PC-9 (cell line): Measurements from ENCODE around the gene BTBD16. TPM values are rescaled to one million over a fixed set of nuclear protein-coding genes. Genes with fewer than 3 reads are reported as not detected.

Source experiments
- BruUV-seq: library from RNA; stranded (reverse); fragments of 400-500 nt; replicated peaks from 2 replicates; lab custom pipeline; 2021; lab: Mats Ljungman, UMichigan
- CTCF ChIA-PET: fragments of 300-600 bp; sonication (Branson Sonifier 250); formaldehyde crosslinking; loops from one replicate; lab custom pipeline; 2022; ENCODE audit warnings: antibody characterized with exemption; lab: Charles Lee
- POLR2A ChIA-PET: fragments of 300-600 bp; sonication (Branson Sonifier 250); formaldehyde crosslinking; loops from one replicate; lab custom pipeline; 2022; ENCODE audit warnings: antibody characterized with exemption; ENCODE audit not compliant: unreplicated experiment; lab: Charles Lee
- DNase-seq, 2 experiments: peaks; one replicate each; pipeline versions ENCODE4 v3.0.0 to v3.0.0-alpha.2; 2015 to 2022; ENCODE audit warnings: mixed read lengths in 1 of 2
- H2AFZ ChIP-seq: fragments of 200-600 bp; sonication (generic); 2 replicates; pipeline ENCODE4 v1.8.1; 2017; ENCODE audit warnings: antibody characterized with exemption
- H3F3A ChIP-seq: fragments of 200-600 bp; sonication (generic); 2 replicates; pipeline ENCODE4 v1.8.1; 2017; ENCODE audit warnings: antibody characterized with exemption, mild to moderate bottlenecking, low read depth; ENCODE audit not compliant: insufficient read depth
- H3K27ac ChIP-seq: fragments of 200-600 bp; sonication (generic); 2 replicates; pipeline ENCODE4 v1.6.1; 2016; ENCODE audit warnings: mixed run types
- H3K27me3 ChIP-seq: fragments of 200-600 bp; sonication (generic); 2 replicates; pipeline ENCODE4 v1.6.1; 2016; ENCODE audit warnings: low read depth, mixed run types; ENCODE audit not compliant: insufficient read depth
- H3K36me3 ChIP-seq: fragments of 200-600 bp; sonication (generic); 2 replicates; pipeline ENCODE4 v1.6.1; 2016; ENCODE audit warnings: low read depth, mixed run types
- H3K4me1 ChIP-seq: fragments of 200-600 bp; sonication (generic); replicated peaks from 2 replicates; pipeline ENCODE4 v1.6.1; 2016; ENCODE audit warnings: mixed run types; ENCODE audit not compliant: insufficient read depth
- H3K4me2 ChIP-seq: fragments of 200-600 bp; sonication (generic); 2 replicates; pipeline ENCODE4 v1.6.1; 2017; ENCODE audit warnings: mixed run types
- H3K4me3 ChIP-seq: fragments of 200-600 bp; sonication (generic); 2 replicates; pipeline ENCODE4 v1.6.1; 2016; ENCODE audit warnings: mixed run types
- H3K79me2 ChIP-seq: fragments of 200-600 bp; sonication (generic); 2 replicates; pipeline ENCODE4 v1.6.1; 2017; ENCODE audit warnings: low read depth, mixed run types
- H3K9me2 ChIP-seq: fragments of 200-600 bp; sonication (generic); 2 replicates; pipeline ENCODE4 v1.8.1; 2017; ENCODE audit warnings: mild to moderate bottlenecking; ENCODE audit not compliant: insufficient read depth
- H3K9me3 ChIP-seq: fragments of 200-600 bp; sonication (generic); 2 replicates; pipeline ENCODE4 v1.8.1; 2016; ENCODE audit warnings: low read depth; ENCODE audit not compliant: insufficient read depth
- H4K20me1 ChIP-seq: fragments of 200-600 bp; sonication (generic); 2 replicates; pipeline ENCODE4 v1.8.1; 2017; ENCODE audit not compliant: insufficient read depth
- EZH2 ChIP-seq: fragments of 200-600 bp; sonication (generic); IDR thresholded peaks from 2 replicates; pipeline ENCODE4 v1.8.0; 2017; ENCODE audit warnings: antibody characterized with exemption, low read depth
- intact Hi-C: fragments of 100-400 bp; cut with micrococcal nuclease; formaldehyde crosslinking; loops from one replicate; pipeline ENCODE4 v1.10.0; 2022; ENCODE audit not compliant: unreplicated experiment
- total RNA-seq: library from RNA; stranded (reverse); gene quantifications from 2 replicates; pipeline ENCODE4 v1.2.3, GENCODE V29; 2021
- TF ChIP-seq, protein P1 (sequence below): fragments of 200-600 bp; sonication (generic); conservative IDR thresholded peaks from 2 replicates; pipeline ENCODE4 v1.6.1; 2017; ENCODE audit warnings: mixed run types, antibody characterized with exemption, mild to moderate bottlenecking, moderate library complexity

BTBD16 gene
- total RNA-seq, 1 experiment from 2014 or later = 0.37 TPM

DNA sequence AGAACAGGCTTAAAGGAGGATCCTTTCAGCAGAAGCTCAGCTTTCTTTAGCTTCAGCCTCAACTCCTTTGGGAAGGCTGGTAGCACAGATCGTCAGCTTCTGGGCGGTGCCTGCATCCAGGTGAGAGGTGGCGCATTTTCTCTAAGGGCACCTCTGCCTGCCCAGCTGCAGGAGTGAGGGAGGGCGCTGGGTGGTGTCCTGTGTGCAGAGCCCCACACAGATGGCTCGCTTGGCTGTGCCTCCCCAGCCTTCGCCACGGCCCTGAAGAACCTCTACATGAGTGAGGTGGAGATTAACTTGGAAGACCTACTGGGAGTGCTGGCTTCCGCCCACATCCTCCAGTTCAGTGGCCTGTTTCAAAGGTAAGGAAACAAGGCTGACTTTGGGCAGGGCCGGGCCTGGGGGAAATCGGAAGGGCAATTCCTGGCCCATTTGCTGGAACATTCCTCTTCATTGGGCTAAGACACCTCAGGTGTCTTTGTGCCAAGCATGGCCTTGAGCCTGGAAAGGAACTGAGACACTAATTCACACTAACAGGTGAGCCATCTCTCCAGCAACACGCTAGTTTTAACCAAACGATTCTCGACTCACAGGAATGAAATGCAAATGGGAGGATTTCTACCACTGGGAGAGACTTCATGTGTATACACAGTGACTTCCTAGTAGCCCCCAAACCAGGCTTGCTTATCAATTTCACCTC lies 19.9 kb downstream of the BTBD16 start:
- Histone ChIP-seq H2AFZ (no peak overlapping the region), H4K20me1 (no peaks in the 10 kb centered on the region), H3K4me1 (peaks cover 74% of the 10 kb centered on the region), H3K36me3 (no peaks in the 10 kb centered on the region), H3K27me3 (no peaks in the 10 kb centered on the region), H3K4me2 (no peak overlapping the region), H3F3A (peaks cover 26% of the 10 kb centered on the region), H3K9me3 (no peaks in the 10 kb centered on the region), H3K27ac (no peak overlapping the region), H3K4me3 (no peak overlapping the region), H3K79me2 (no peaks in the 10 kb centered on the region), H3K9me2 (no peaks in the 10 kb centered on the region)
- ChIA-PET CTCF (no interaction called here), POLR2A (no interaction called here)
- BruUV-seq = no TSS peak
- DNase-seq = no peak
- intact Hi-C loops = loop anchor here (10.0 kb wide), 1 partner anchor 84 kb away; the partner anchor contains the start of gene PLEKHA1
- TF ChIP-seq, protein P1, sequence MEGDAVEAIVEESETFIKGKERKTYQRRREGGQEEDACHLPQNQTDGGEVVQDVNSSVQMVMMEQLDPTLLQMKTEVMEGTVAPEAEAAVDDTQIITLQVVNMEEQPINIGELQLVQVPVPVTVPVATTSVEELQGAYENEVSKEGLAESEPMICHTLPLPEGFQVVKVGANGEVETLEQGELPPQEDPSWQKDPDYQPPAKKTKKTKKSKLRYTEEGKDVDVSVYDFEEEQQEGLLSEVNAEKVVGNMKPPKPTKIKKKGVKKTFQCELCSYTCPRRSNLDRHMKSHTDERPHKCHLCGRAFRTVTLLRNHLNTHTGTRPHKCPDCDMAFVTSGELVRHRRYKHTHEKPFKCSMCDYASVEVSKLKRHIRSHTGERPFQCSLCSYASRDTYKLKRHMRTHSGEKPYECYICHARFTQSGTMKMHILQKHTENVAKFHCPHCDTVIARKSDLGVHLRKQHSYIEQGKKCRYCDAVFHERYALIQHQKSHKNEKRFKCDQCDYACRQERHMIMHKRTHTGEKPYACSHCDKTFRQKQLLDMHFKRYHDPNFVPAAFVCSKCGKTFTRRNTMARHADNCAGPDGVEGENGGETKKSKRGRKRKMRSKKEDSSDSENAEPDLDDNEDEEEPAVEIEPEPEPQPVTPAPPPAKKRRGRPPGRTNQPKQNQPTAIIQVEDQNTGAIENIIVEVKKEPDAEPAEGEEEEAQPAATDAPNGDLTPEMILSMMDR = no peak
- no peak for TF ChIP-seq EZH2

DNA sequence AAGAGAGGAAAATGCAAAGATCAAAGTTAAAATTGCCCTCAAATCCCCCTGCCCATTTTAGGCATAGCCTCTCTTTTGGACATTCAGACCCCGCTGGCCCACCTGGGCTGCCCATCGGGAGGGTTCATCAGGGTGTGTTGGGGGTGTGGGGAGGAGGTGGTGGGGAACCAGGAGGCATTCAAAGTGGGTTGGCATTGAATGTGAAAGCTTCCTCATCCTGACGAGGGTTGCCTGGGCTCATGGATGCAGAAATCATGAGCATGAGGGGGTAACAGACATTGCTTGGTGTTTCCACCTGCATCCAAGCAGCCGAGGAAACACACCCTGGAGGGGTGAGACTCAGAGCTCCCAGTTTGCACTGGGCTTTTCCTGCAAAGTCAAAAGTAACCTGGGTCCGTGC lies 20.6 kb downstream of the BTBD16 start:
- no peaks in the 10 kb centered on the region for H3K9me3 ChIP-seq
- BruUV-seq = no TSS peak
- H3K27ac ChIP-seq = peak overlapping the region; percentile 90; the same call in 1 of the 2 replicates
- intact Hi-C loops = loop anchor here (10.0 kb wide), 1 partner anchor 83 kb away; the partner anchor contains the start of gene PLEKHA1
- no peaks in the 10 kb centered on the region for H4K20me1 ChIP-seq
- 0 out of 2 replicates have a peak overlapping the region, but pooled peaks have one; percentile 45 for H3K4me2 ChIP-seq
- H3K27me3 ChIP-seq = no peaks in the 10 kb centered on the region
- ChIA-PET CTCF (no interaction called here), POLR2A (interaction anchor here (0.6 kb wide), 1 partner anchor 240 kb away, joined by 3 read pairs; no protein-coding TSS in a partner anchor)
- no peaks in the 10 kb centered on the region for H3K79me2 ChIP-seq
- no peaks in the 10 kb centered on the region for H3K9me2 ChIP-seq
- DNase-seq = no peak
- H2AFZ ChIP-seq = no peak overlapping the region
- peaks cover 26% of the 10 kb centered on the region for H3F3A ChIP-seq
- no peak for TF ChIP-seq EZH2
- TF ChIP-seq, protein P1 = no peak
- no peak overlapping the region for H3K4me3 ChIP-seq
- H3K36me3 ChIP-seq = no peaks in the 10 kb centered on the region
- peaks cover 67% of the 10 kb centered on the region for H3K4me1 ChIP-seq

DNA sequence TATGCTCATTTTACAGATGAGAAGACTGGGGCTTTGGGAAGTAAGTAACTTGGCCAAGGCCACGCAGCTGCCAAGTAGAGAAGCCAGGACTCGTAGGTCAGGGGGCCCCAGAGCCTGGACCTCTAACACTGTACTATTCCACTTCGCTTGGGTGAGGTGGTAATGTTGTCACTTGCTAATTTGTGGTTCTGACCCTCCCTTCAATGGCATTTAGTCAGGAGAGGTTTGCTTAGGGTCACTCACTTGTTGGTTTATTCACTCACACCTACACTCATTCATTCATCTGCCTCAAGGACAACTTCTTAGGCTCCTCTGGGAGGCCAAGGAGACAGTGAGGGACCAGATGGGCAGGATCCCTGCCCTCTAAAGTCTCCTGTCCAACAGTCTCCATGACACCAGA lies 21.3 kb downstream of the BTBD16 start:
- DNase-seq = peak in 1 of 2 experiments; percentile 66
- no peaks in the 10 kb centered on the region for H3K79me2 ChIP-seq
- CTCF ChIA-PET = no interaction called here
- H2AFZ ChIP-seq = no peak overlapping the region
- no peaks in the 10 kb centered on the region for H3K9me2 ChIP-seq
- no peaks in the 10 kb centered on the region for H3K36me3 ChIP-seq
- TF ChIP-seq EZH2 = no peak
- TF ChIP-seq, protein P1 = no peak
- no peaks in the 10 kb centered on the region for H3K27me3 ChIP-seq
- H3K4me1 ChIP-seq = peaks cover 60% of the 10 kb centered on the region
- H3K4me2 ChIP-seq = peak overlapping the region; percentile 45; the same call in 1 of the 2 replicates
- H3K4me3 ChIP-seq = no peak overlapping the region
- intact Hi-C loops = loop anchor here (10.0 kb wide), 1 partner anchor 82 kb away; the partner anchor contains the start of gene PLEKHA1
- H3F3A ChIP-seq = peaks cover 26% of the 10 kb centered on the region
- H4K20me1 ChIP-seq = no peaks in the 10 kb centered on the region
- peak overlapping the region; percentile 90 for H3K27ac ChIP-seq
- BruUV-seq = no TSS peak
- POLR2A ChIA-PET = interaction anchor here (0.6 kb wide), 1 partner anchor 241 kb away, joined by 3 read pairs; no protein-coding TSS in a partner anchor
- H3K9me3 ChIP-seq = no peaks in the 10 kb centered on the region
